Caco-2 (cell line): ENCODE data around the gene TMX2. TPM values are rescaled to one million over a fixed set of nuclear protein-coding genes. Genes with fewer than 3 reads are reported as not detected.

Experiments used
- BruUV-seq: library from RNA; stranded (reverse); fragments of 400-500 nt; replicated peaks from 2 replicates; lab custom pipeline; 2021; lab: Mats Ljungman, UMichigan
- CTCF ChIA-PET: fragments of 300-600 bp; sonication (Branson Sonifier 250); formaldehyde crosslinking; loops from one replicate; lab custom pipeline; 2022; ENCODE audit warnings: antibody characterized with exemption; lab: Charles Lee
- POLR2A ChIA-PET: fragments of 300-600 bp; sonication (Branson Sonifier 250); formaldehyde crosslinking; loops from one replicate; lab custom pipeline; 2022; ENCODE audit warnings: antibody characterized with exemption; lab: Charles Lee
- DNase-seq, 2 experiments: peaks; one replicate each; pipeline versions ENCODE4 v3.0.0 to v3.0.0-alpha.2; 2020 to 2022
- H3K27me3 ChIP-seq: replicated peaks from 2 replicates; pipeline ENCODE4 v1.6.0; 2011; ENCODE audit warnings: low read length; ENCODE audit not compliant: control insufficient read depth, insufficient read depth
- H3K36me3 ChIP-seq: 2 replicates; pipeline ENCODE4 v1.5.1; 2011; ENCODE audit warnings: low read length; ENCODE audit not compliant: control insufficient read depth, insufficient read depth
- H3K4me1 ChIP-seq: fragments of 250-450 bp; sonication (Bioruptor Pico); 2 replicates; pipeline ENCODE4 v1.5.1; 2020; ENCODE audit warnings: mild to moderate bottlenecking
- H3K4me3 ChIP-seq: 2 replicates; pipeline ENCODE4 v1.5.1; 2011; ENCODE audit warnings: low read depth, mild to moderate bottlenecking, control low read depth, low read length
- H3K9me3 ChIP-seq: fragments of 250-450 bp; sonication (Bioruptor Pico); 2 replicates; pipeline ENCODE4 v1.5.1; 2020; ENCODE audit warnings: mild to moderate bottlenecking, moderate library complexity
- H3K27ac Mint-ChIP-seq: one replicate; pipeline ENCODE4 v1.8.0; 2022; ENCODE audit warnings: mixed read lengths; ENCODE audit not compliant: unreplicated experiment
- H3K27me3 Mint-ChIP-seq: one replicate; pipeline ENCODE4 v1.8.0; 2022; ENCODE audit warnings: mixed read lengths; ENCODE audit not compliant: insufficient read depth, unreplicated experiment
- H3K36me3 Mint-ChIP-seq: one replicate; pipeline ENCODE4 v1.8.0; 2022; ENCODE audit warnings: mild to moderate bottlenecking, mixed read lengths; ENCODE audit not compliant: insufficient read depth, unreplicated experiment
- H3K4me1 Mint-ChIP-seq: one replicate; pipeline ENCODE4 v1.8.0; 2022; ENCODE audit warnings: low read depth, mixed read lengths; ENCODE audit not compliant: unreplicated experiment
- H3K4me3 Mint-ChIP-seq: one replicate; pipeline ENCODE4 v1.8.0; 2022; ENCODE audit warnings: mild to moderate bottlenecking, moderate library complexity, mixed read lengths; ENCODE audit not compliant: unreplicated experiment
- H3K9me3 Mint-ChIP-seq: one replicate; pipeline ENCODE4 v1.8.0; 2022; ENCODE audit warnings: mixed read lengths; ENCODE audit not compliant: unreplicated experiment
- CTCF ChIP-seq, 2 experiments: fragments of 200-600 bp in 1 of 2; IDR thresholded peaks; 1 replicate in 1 of 2; 2 replicates in 1 of 2; pipeline versions ENCODE4 v1.5.1 to v1.8.0; 2011 to 2022; ENCODE audit warnings: antibody characterized with exemption in 1 of 2, control low read depth in 1 of 2, inconsistent platforms in 1 of 2, low read depth in 1 of 2, low read length in 1 of 2, mild to moderate bottlenecking in 1 of 2, moderate library complexity in 1 of 2; ENCODE audit not compliant: insufficient read depth in 1 of 2, severe bottlenecking in 1 of 2, unreplicated experiment in 1 of 2
- intact Hi-C: fragments of 100-400 bp; cut with micrococcal nuclease; formaldehyde crosslinking; loops from one replicate; pipeline ENCODE4 v1.10.0; 2022; ENCODE audit not compliant: unreplicated experiment
- total RNA-seq: library from RNA; stranded (reverse); gene quantifications from 2 replicates; pipeline ENCODE4 v1.2.3, GENCODE V29; 2022

The TMX2 gene
- total RNA-seq, 1 experiment from 2014 or later = 150 TPM

- no peak for TF ChIP-seq CTCF (IDR thresholded peaks at IDR 0.05; ENCODE audit: insufficient read depth in 1 of 2, low read depth in 1 of 2, low read length in 1 of 2, severe bottlenecking in 1 of 2, unreplicated experiment in 1 of 2)
- H3K4me1 Mint-ChIP-seq = peaks cover 44% of the 10 kb centered on the region
- Histone ChIP-seq H3K27me3 (no peaks in the 10 kb centered on the region), H3K36me3 (peaks cover 5% of the 10 kb centered on the region; the same call in 1 of the 2 replicates), H3K4me1 (peaks cover 95% of the 10 kb centered on the region), H3K4me3 (no peak overlapping the region), H3K9me3 (no peaks in the 10 kb centered on the region)
- CTCF ChIA-PET = interaction anchor here (0.9 to 2.5 kb wide), 3 partner anchors 10 to 13 kb away, joined by 5 to 20 read pairs (median 6); no protein-coding TSS in a partner anchor
- BruUV-seq = no TSS peak
- H3K9me3 Mint-ChIP-seq = no peaks in the 10 kb centered on the region
- no peak for DNase-seq
- H3K27me3 Mint-ChIP-seq = no peaks in the 10 kb centered on the region
- peak overlapping the region; percentile 64 for H3K4me3 Mint-ChIP-seq
- intact Hi-C loops = no loop called here
- POLR2A ChIA-PET = interaction anchor here (1.5 kb wide), 3 partner anchors 8 to 26 kb away, joined by 9 to 27 read pairs (median 16); partner anchors contain the start of gene CTNND1
- peaks cover 67% of the 10 kb centered on the region for H3K36me3 Mint-ChIP-seq
- peak overlapping the region; percentile 86 for H3K27ac Mint-ChIP-seq
Observed at GRCh38 chr11:57787006-57787604, 74.7 kb downstream of the TMX2 start.

- H3K27me3 ChIP-seq = no peaks in the 10 kb centered on the region
- Mint-ChIP-seq H3K9me3 (no peaks in the 10 kb centered on the region), H3K27me3 (no peaks in the 10 kb centered on the region), H3K4me1 (peaks cover 49% of the 10 kb centered on the region), H3K27ac (peak overlapping the region; percentile 86), H3K4me3 (peak overlapping the region; percentile 64), H3K36me3 (peaks cover 69% of the 10 kb centered on the region)
- H3K4me1 ChIP-seq = peaks cover 95% of the 10 kb centered on the region
- ChIA-PET POLR2A (interaction anchor here (0.6 to 1.5 kb wide), 6 partner anchors 9 to 47 kb away, joined by 3 to 27 read pairs (median 7); partner anchors contain the start of genes CTNND1 and SELENOH), CTCF (interaction anchor here (0.9 to 2.5 kb wide), 6 partner anchors 9 to 37 kb away, joined by 5 to 20 read pairs (median 8); partner anchors contain the start of genes BTBD18 and CTNND1)
- H3K36me3 ChIP-seq = peaks cover 5% of the 10 kb centered on the region; the same call in 1 of the 2 replicates
- BruUV-seq = no TSS peak
- H3K4me3 ChIP-seq = no peak overlapping the region
- no peaks in the 10 kb centered on the region for H3K9me3 ChIP-seq
- no peak for TF ChIP-seq CTCF (IDR thresholded peaks at IDR 0.05; ENCODE audit: insufficient read depth in 1 of 2, low read depth in 1 of 2, low read length in 1 of 2, severe bottlenecking in 1 of 2, unreplicated experiment in 1 of 2)
- intact Hi-C loops = loop anchor here (1.0 kb wide), 2 partner anchors 9 to 12 kb away; no protein-coding TSS in a partner anchor
- peak; percentile 62 to 77 for DNase-seq
Observed at GRCh38 chr11:57787920-57788702, 75.7 kb downstream of the TMX2 start.

DNA sequence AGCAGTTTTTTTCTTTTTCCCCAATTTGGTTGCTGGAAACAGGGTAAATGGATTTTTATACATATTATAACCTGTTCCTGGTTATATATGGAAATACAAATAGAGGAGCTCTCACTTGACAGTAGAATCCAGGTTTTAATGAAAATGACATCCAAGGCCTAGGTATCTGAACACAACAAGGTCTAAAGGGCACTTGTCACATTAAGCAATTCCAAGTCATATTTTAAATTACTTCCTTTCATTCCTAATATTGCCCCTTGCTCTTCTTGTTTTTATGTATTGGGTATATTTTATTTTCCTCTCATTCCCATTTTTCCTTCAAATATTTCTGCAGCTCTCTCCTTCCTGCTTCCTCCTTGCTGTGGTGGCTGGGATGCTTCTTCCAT, 76.3 kb downstream of the TMX2 start:
- Mint-ChIP-seq H3K27me3 (no peaks in the 10 kb centered on the region), H3K36me3 (peaks cover 71% of the 10 kb centered on the region), H3K27ac (peak overlapping the region; percentile 86), H3K4me3 (peak overlapping the region; percentile 65), H3K4me1 (peaks cover 55% of the 10 kb centered on the region), H3K9me3 (no peaks in the 10 kb centered on the region)
- intact Hi-C loops = loop anchor here (1.0 kb wide), 2 partner anchors 9 to 12 kb away; no protein-coding TSS in a partner anchor
- no peak for DNase-seq
- no peaks in the 10 kb centered on the region for H3K9me3 ChIP-seq
- CTCF ChIA-PET = interaction anchor here (1.1 to 2.5 kb wide), 3 partner anchors 10 to 27 kb away, joined by 7 to 20 read pairs (median 8); partner anchors contain the start of gene CTNND1
- TSS peak; percentile 15 for BruUV-seq
- POLR2A ChIA-PET = interaction anchor here (1.2 to 1.5 kb wide), 4 partner anchors 10 to 47 kb away, joined by 5 to 27 read pairs (median 12); partner anchors contain the start of genes CTNND1 and SELENOH
- peaks cover 95% of the 10 kb centered on the region for H3K4me1 ChIP-seq
- no peak overlapping the region for H3K4me3 ChIP-seq
- no peaks in the 10 kb centered on the region for H3K27me3 ChIP-seq
- peaks cover 5% of the 10 kb centered on the region; the same call in 1 of the 2 replicates for H3K36me3 ChIP-seq
- TF ChIP-seq CTCF (IDR thresholded peaks at IDR 0.05; ENCODE audit: insufficient read depth in 1 of 2, low read depth in 1 of 2, low read length in 1 of 2, severe bottlenecking in 1 of 2, unreplicated experiment in 1 of 2) = no peak
